ENCODE results near the gene NSA2.

Gene NSA2

DNA sequence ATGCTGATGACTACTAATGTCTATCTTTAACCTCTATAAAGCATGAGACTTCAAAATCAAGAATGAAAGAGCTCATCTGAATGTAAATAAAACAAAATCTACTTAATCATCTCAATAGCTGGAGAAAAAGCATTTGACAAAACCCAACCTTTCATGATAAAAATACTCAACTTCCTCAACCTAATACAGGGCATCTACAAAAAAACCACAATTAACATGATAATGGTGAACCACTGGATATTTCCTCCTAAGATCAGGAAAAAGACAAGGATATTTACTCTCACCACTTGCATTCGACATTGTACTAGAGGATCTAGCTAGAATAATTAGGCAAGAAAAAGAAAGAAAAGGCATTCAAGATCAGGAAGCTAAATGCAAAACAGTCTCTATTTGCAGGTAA, 49.8 kb downstream of the NSA2 start:
- DNase-seq (ENCODE audit: low read depth, low spot score) = no peak

DNA sequence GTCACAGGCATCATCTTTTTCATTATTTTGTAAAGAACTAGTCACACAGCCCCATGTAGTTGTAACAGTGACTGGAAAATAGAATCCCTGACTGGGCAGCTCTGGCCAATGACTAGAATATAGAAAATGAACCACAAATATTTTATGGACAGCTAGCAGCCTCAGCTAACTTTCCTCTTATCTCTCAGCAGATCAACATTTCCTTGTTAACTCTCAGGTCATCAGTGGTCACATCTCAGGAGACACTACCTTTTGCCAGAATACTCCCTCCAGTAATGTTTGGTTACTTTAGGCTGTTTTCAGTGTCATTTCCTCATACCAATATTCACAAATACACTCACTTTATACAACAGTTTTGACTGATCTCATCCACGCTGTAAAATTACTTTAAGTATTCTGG, 55.2 kb downstream of the NSA2 start:
- no peak for DNase-seq (ENCODE audit: low read depth, low spot score)

GRCh38 chr5:74829413-74829812, 62.4 kb downstream of the NSA2 start:
- no peak for DNase-seq (ENCODE audit: low read depth, low spot score)
